ENCODE data around the gene RAE1.

RAE1 gene

DNA sequence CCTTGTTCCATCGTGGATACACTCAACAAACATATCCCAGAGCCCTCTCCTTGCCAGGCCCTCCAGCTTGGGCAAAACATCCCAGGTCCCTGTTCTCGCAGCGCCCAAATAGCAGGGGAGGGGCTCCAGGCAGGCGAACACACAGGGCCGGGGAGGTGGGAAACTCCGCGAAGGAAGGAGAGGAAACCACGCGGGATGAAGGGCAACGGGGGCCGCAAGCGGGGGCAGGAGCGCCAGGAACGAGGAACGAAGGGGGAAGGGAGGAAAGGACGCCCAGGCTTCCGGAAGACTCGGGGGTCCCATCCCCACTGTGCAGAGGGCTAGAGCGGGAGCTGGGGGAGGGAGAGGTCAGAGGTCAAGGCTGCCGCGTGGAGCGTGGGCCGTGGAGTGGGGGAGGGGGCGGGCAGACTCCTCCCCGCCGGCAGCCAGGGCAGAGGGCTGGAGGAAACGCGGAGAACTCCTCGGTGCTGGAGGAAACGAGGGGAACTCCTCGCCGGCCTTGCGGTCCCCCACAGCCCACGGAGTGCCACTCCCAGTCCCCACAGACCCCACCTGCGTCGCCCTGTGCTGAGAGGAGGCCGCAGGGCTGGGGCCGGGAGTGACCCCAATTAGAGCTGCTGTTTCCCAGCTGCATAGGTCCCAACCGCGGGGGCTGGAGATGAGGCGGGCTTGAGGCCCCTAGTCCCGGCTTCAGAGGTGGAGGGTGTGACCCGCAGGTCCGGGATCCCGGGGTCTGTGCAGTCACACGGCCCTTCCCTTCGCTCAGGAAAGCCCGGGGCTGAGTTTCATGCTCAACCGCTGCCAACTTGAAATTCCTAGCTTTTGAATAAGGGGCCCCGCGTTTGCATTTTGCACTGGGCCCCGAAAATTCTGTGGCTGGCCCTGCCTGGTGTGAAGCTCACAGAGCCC lies 38.9 kb downstream of the RAE1 start:
- DNase-seq: peak; percentile 81

DNA sequence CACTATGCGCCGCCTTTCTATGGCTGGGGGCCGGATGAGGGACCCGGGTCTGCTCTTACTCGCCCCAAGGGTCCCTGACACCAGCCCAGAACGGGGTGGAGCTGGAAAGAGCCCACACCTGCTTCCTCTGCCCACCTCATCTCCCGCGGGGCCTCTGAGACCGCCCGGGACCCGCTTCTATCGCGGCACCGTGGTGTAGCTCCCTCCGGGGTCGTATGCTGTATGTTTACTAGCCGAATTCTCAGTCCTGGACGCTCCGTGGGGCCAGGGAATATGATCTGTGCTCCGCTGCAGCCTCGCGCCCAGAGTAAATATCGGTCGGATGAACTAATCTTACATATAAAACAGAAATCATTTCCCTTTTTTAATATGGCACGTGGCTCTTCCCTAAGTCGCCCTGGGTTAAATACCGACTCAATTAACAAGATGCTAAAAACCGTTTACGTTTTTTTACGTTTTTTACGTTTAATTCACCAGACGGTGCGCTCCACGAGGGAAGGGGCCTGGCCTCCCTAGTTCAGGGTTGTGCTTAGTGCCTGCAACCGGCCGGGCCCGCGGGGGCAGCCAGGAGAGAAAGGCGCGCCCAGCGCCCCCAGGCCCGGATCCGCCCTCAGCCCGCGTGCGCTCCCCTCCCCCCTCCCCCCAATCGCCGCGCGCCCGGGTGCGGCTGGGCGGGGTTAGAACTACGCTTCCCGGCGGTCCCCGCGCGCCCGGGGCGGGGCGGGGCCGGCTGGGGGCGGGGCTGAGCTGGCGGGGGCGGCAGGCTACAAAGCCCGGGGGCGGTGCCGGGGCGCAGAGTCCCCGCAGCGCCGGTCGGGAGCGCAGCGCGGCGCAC lies 39.8 kb downstream of the RAE1 start, which contains the start of gene RBM38:
Gene RBM38 (plus strand): TSS at position 793 of the 835 bp plus-strand sequence. CDS start 186 bp downstream, outside the sequence.
- peak; percentile 72 for DNase-seq

DNA sequence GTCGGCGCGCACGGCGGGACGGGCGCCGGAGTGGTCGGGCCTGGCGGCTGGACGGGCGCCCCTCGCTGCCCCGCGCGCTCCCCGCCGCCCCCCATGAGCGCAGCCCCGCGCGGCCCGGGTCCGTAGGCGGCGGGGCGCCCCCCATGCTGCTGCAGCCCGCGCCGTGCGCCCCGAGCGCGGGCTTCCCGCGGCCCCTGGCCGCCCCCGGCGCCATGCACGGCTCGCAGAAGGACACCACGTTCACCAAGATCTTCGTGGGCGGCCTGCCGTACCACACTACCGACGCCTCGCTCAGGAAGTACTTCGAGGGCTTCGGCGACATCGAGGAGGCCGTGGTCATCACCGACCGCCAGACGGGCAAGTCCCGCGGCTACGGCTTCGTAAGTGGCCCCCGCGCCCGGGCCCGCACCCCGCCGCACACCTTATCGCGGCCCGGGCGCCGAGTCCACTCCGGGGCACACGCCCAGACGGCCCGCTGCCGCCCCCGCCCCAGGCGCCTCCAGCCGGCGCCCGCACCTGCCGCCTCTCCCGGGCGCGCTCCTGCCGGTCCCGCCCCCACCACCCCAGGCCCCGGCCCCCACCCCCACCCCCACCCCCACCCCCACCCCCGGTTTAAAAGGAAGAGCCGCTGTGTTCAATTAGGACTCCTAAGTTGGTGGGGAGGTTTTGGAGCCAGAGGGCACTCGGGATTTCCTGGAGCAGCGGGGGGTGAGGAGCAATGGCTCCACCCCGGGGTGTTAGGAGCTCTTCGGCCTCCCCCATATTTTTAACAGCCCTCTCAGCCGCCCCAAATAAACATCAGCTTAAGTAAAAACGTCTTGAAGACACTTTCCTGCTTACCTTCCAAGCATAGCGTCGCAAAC lies 40.6 kb downstream of the RAE1 start:
- peak; percentile 43 for DNase-seq

DNA sequence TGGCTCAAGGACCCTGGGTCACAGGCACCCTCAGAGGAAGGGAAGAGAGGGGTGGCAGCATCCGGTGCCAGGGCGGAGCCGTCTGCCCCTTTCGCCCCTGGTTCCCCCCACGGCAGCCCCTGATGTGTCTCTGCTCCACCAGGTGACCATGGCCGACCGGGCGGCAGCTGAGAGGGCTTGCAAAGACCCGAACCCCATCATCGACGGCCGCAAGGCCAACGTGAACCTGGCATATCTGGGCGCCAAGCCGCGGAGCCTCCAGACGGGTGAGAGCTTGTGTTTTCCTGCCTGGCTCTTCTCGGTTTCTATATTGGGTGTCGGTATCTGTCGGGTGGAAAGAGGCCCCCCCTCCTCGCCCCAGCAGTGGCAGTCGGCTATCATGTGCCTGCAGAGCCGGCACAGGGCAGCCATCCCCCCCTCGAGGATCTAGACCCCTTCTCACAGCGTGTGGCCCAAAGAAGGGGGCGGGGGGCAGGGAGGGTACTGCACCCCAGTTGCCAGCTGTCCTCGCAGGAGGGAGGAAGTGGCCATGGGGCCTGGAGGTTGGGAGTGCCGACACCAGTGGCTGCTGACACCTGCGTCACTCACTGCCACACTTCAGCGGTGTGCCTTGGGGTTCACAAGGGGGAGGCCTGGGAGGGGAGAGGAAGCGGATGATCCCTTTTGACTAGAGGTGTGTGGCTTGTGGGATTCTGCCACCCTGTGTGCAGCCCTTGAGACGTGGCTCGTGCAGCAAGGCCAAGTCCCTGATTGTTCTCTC lies 41.6 kb downstream of the RAE1 start:
- peak; percentile 90 for DNase-seq

DNA sequence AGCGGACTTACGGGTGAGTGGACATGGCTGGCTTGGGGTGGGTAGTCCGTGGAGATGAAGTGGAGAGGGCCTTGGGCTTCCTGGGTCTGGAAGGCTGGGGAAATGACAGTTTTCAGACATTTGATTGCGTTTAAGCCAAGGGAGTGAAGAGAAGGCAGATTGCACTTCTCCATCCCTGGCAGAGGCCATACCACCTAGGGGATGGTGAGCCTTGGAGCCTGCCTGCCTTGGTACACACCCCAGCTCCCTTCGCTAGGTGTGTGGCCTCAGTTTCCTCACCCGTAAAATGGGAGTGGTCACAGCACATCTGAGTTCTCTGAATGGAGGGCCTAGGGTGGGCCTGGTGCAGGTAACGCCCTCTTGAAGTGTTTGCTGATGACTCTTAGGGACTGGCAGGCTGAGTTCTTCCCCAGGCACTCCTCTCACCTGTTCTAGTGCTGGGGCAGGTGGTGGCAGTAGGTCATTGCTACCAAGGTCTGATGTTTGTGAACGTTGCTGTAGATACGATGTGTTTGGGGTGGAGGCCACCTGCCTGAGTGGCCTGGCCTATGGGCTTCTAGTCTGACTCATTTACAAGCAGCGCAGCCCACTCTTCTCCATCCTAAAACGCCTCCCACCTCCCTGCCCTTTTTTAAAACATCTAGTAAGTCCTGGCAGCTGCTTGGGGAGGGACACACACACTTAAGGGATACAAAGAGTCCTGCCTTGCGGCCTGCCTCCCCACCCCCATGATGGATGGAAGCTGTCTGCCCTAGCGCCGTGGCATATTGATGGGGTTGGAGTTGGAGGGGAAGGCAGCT lies 42.5 kb downstream of the RAE1 start:
- DNase-seq: peak; percentile 37

DNA sequence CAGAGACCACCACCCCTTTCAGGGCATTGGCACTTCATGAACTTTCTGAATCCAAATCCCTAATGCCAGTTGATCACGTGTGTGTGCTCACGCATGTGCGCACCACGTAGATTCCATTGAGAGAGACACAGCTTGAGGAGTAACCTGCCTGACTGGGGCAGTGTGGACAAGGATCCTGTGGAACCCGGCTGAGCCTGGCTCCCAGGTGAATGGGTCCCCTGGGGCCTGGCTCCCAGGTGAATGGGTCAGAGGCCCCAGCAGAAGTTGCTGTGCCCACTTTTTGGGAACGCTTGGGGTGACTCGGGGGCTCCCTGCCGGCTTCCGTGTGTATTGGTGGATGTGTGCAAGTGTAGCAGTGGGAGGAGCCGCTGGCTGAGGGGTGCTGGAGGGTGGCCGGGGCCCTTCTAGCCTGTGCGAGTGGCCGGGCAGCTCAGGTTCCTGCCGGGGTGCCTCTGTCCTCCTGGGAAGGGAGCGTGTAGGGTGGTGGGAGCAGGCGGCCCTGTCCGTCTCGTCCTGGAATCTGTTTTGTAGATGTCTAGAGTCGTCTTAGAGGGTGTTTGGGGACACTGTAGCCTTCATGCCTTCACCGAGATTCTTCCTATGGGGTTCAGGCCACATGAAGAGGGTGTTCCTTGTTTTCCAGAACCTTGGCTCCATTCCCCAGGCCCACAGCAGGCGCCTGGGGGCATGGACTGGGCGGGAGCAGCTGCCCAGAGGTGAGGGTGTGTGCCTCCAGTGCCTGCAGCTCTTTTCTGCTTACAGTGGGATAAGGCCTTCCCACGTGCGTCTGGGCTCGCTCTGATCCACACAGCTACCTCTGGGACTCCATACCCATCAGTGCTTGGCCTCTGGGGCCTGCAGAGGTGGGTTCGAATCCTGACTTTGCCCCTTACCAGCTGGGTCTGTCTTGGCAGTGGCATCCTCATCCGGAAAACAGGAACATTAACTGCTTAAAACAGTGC lies 43.3 kb downstream of the RAE1 start:
- no peak for DNase-seq

DNA sequence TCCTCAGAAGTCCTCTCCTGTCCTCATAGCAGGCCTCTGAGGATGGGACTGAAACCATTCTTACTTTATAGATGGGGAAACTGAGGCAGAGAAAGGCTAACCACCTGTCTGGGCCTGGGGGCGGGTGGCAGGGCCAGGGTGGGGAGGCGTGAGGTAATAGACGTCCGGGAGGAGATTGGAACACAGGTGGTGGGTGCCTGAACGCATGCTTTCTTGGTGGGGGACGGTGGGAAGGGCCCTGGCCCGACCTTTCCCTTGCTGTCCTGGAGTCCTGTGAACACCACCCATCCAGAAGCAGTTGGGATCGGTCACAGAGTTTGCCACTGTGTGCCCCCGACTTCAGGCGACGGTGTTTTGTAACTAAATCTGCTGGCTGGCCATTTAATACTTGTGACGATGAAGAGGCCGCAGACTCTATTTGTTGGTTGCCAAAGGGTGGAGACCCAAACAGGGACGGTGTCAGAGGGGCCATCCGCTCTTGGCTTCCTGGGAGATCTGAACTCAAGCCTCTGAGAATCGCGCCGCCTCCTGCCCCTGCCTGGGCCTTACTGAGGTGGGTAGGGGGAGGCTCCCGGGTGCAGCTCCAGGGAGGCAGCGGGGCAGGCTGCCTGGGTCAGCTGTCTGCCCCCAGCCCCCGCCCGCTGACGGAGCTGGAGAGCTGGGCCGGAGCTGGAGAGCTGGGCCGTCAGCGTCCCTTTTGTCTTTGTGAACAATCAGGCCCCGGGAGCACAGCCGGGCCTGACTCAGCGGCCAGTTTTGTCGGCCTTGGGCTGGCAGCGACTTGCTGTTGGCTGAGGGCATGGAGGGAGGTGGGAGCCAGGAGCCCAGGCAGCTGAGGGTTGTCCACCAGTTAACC lies 44.3 kb downstream of the RAE1 start:
- no peak for DNase-seq

DNA sequence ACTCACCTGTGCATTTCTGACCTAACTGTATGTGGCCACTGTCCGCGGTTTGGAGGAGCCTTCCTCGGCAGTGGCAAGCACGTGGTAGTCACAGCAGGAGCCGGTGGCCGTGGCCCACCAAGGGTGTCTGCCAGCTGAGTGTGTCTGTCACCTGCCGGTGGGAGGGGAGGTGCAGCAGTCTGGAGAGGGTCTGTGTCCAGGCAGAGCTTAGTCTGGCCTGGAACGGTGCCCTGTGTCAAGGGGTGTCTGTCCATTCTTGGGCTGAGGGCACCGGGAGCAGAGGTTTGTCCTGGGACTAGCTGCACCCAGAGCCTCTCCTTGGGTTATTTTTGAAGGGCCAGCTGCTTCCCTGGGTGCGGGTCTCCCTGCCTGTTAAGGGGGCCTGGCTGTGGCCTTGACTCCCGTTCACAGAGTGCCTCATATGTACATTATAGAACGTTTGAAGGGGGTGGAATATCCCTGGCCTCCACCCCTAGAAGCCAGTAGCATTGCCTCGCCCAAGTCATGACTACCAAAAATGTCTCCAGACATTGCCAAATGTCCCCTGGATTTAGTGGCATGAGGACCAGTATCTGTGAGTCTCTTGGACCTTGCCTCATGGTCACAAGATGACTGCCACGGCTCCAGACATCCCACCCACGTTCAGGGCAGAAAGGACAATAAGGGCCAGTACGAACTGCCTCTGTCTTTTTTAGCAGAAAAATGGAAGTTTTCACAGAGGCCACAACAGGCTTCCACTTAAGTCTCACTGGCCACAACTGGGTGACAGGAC lies 45.3 kb downstream of the RAE1 start:
- DNase-seq: no peak

DNA sequence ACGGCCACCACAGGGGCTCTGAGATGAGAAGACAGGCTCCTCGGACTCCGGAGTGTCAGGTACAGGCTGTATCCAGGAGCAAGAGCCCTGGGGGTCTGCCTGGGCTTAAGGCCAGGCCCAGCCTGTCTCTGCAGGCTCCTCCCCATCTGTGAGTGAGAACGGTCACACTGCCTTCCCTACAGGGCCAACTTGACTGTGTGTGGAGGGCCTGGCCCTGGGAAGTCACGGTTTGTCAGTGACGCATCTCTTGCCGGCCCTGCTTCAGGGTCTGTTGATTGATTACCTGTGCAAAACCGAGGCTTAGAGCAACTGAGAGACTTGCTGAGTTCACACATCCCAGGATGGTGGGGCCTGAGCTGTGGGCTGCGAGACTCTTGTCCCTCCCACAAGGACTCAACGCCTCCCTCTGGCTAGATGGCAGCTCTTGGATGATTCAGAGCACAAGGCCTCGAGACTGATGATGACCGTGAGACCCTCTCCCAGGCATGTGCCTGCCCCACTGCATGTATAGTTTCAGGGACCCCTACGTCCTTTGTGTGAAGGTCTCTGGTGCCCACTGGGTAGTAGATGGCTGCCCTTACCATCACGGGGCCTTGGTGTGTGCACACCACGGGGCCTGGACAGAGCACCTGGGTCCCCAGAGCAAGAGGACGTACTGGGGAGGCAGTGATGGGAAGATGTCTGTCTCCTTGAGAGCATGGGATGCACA lies 46.1 kb downstream of the RAE1 start:
- DNase-seq: no peak

DNA sequence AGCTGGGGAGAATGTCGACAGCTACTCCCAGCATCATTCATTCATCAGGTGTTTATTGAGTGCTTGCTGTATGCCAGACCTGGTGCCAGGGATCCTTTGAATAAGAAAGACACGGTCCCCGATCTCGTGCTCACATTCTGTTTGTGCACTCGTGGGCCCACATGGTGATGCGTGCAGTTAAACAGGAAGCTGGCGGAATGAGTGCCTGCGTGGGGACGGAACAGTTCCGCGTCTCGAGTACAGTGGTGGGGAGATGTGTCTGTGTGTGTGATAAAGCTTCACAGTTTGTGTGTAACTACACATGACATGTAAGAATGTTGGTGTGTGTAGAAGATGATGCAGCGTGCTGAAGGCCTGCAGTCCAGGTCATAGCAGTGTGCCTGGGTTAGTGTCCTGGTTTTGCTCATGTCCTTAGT lies 46.6 kb downstream of the RAE1 start:
- DNase-seq: peak; percentile 68

DNA sequence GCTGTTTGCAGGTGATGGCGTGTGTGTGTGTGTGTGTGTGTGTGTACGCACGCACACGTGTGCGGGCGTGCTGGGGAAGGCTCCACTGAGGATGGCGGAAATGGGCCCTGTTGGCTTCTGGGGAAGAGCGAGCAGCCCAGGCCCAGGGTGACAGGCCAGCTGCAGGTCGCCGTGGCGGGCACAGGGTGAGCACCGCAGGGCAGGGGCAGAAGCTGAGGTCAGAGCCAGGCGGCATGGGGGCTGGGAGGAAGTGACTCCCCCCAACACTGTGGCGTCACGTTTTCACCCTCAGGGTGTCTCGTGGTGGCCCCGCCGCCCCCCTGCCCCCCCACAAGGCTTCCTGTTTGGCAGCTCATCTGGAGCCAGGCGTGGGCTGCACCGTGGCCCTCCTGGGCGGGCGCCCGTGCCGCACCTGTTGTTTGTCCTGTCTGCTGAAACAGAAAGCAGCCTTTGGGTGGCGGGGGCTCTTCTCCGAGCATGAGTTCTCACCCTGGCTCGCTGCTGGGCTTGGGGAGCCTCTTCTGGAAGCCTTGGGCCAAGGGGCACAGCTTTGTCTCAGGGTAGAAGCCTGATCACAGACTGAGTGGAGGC lies 47.3 kb downstream of the RAE1 start:
- peak; percentile 94 for DNase-seq

DNA sequence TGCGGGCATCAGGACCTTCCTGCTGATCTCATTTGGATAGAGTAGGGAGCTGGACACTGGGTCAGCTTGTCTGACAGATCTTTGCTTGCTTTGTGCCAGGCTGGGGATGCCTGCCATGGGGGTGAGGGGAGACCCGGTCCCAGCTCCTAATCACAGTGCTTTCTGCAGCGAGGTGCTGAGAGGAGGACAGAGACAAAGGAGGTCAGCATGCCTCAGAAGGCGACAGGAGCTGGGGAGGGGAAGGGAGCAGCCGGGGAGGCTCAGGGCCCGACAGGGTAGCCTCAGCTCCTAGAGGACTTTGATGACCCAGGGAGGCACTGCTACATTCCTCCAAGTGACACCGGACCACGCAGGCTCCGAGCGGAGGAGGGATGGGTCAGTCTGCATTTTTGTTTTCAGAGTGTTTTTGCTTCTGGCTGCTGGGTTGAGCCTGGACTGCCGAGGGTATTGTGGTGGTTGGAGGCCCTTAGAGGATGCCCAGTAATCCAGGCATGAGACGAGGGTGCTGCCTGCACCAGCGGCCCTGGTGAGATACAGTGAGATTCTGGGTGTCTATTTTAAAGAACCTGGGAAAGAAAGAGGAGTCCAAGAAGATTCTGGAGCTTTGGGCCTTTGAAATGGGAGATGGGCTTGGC lies 48.0 kb downstream of the RAE1 start:
- peak; percentile 24 for DNase-seq

DNA sequence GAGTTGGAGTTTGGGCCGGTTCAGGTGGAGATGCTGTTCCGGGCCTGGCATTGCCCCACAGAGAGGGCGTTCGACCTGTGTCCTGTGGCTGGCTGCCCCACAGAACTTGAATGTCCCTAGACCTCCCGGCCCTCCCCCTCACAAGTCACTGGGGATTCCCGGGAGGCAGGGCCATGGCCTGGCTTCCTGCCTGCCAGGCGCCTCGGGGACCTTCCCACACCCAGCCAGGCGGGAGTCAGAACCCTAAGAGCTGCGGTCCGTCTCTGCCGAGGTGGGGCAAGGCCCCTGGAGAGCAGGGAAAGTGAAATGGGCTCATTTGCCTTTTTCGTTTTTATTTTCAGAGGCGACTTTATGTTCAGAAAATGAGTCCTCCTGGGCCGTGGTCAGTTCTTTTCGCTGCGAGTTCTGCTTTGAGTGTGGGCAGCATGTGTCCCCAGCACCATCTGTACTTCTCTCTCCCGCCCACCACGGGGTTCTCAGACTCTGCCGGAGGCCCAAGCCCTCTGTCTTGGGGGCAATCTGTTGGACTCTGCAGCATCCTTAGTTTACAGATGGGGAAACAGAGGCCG lies 48.6 kb downstream of the RAE1 start:
- DNase-seq: peak; percentile 62

DNA sequence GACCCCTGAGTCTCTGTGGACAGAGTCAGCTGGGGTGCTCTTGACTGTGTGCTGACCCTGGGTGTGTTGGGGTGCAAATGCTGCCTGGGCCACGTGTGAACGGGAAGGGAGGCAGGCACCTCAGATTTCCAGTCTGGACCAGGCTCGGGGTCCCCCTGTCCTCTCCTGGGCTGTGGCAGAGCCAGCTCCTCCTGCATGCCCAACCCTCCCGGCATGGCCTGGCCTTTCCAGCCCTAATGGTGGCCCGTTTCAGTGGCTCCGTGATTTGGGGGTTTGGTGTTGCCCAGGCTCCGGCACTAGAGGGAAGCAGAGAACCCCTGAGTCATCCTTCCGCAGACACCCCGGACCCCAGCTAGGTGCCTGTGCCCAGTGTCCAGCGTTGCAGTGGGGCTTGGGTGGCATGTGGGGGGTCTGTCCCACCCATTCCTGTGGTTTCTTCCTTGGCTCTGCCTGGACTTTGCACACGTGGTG lies 49.2 kb downstream of the RAE1 start:
- DNase-seq: no peak

DNA sequence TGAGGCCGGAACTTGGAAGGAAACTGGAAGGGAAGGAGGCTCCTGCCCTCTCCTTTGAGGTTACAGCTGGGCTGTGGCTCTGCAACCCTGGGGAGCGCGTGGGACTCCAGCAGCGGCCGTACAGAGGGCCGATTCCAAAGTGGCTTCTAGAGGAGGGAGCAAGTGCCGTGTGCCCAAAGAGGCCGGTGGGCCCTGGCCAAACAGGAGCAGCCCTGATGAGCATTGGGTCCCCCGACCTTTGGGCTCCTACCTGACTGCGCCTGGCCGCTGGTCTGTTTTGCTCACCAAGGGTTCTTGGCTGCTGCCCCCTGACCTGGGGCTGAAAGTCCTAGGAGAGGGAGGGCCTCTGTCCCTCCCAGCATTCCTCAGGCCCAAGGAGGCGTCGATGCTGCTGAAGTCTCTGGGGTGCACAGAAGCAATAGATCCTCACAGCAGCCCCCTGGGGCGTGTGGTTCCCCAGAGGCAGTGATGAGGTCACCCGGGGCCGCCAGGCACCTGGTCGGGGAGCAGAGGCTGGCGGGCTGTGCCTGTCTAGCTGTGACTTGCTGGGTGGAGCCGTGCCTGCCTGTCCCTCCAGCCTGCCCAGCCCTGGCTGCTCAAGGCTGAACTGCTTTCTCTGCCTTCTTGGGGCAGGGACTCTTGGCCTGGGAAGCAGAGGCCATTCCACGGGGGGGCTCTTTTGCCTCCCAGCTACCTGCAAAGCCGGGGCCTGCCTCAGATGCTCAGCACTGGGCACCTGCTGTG lies 49.9 kb downstream of the RAE1 start:
- DNase-seq: no peak
